SHP77 (cell line): Measurements from ENCODE around the gene CALCB.

Source experiments
- DNase-seq, 2 experiments: peaks; one replicate each; lab custom pipeline; 2025; lab: John Stamatoyannopoulos, UW

The CALCB gene

DNA sequence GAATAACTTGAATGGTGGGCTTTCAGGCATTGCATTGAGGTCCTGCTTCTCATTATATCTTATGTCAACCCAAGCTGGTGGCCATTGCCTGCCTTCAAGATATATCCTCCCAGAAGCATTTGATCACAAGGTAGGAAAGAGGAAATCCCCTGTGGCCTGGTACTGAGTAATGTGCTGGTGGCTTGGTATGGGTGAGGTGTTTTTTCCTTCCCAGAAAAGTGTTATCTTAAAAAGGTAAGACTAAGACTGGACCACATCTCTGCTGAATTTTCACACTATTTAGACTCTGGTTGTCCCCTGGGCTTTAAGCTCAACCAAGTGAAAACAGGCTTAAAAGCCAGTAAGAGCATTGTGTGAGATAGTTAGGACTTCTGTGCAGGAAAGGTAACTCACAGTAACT lies 45.0 kb downstream of the CALCB start:
- no peak for DNase-seq

DNA sequence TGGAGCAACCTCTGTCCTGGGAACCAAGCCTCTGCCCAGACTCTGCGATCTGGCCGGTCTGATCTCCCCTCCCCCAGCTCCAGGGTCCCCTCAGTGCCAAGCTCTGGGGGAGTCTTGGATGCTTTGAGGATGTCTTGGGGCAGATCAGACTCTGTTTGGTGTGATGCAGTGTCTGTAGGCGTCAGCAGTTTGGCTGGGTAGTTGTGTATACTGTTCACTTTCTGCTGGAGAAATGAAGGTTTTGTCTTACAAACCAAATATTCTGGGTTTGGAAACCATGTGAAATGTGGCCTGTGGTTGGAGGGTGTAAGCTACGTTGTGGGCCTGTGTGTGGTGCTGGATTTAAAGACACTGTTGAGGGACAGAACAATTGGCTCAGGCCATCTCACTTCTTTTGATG lies 46.0 kb downstream of the CALCB start:
- no peak for DNase-seq

DNA sequence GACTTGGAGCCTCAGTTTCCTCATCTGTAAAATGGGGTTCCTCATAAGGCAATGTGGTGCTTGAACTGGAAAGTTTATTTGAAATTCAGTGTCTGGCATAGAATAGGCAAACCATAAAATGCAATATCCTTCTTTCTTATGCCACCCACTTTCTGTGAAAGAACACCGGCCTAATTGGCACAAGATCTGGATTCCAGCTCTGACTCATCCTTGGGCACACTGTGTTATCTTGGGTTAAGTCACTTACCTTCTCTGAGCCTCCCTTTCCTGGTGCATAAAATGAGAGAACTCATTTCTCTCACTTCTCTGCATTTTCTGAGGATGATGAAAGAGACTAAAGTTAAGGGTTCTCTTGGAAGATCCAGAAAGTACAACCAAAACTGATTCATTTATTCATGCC lies 46.4 kb downstream of the CALCB start:
- no peak for DNase-seq

DNA sequence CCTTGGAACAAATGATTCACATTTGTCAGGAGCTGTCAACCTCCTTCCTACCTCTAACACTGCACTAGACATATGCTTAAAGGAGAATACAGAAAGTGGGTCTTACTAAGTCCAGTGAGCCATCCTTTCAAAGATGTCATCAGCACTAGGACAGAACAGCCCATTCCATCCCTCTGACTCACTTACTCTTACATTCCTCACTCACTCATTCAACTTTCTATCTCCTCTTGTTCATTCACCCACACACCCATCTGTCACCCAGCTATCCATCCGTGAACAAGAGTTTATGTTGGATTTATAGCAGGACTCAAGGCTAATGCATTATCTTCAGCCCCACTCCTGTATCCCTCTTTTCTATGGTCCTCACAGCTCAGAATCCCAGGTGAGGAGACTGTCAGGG lies 50.5 kb downstream of the CALCB start:
- DNase-seq, result no peak

DNA sequence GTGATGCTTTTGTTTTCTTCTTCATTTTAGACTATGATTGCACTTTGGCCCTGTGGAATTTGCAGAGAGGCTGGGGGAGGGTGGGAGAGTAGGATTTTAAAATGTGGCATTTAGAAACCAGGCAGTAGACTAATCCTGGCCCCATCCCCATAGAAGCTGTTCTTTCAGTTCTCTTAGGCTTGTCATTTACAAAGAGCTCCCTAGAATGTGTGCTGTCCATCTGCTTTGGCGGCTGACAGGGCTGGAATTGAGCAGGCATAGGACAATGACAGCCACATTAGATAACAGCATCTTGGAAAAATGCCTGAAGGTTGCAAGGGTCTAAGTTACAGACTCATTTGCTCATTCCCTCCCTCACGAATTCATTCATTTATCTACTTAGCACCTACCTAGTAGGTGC lies 51.1 kb downstream of the CALCB start:
- no peak for DNase-seq

DNA sequence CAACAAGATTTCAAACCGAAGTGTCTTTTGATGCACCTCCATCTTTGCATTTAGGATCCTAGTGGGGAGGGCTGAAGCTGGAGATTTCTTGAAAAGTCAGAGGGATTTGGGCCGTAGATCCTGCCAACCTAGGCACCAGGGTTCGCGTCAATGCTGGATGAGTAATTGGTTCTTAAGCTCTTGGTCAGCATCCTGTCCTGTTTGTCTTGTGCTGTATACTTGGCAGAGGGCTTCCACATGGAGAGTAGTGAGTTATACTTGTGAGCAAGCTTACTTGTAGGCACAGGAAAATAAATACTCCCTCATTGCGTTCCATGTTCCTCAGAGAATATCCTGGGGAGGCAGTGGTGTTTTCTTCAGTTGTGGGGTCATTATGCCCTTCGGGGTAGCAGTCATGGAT lies 53.9 kb downstream of the CALCB start:
- DNase-seq, result no peak
